ENCODE results near the gene MMP26.

MMP26 gene

DNA sequence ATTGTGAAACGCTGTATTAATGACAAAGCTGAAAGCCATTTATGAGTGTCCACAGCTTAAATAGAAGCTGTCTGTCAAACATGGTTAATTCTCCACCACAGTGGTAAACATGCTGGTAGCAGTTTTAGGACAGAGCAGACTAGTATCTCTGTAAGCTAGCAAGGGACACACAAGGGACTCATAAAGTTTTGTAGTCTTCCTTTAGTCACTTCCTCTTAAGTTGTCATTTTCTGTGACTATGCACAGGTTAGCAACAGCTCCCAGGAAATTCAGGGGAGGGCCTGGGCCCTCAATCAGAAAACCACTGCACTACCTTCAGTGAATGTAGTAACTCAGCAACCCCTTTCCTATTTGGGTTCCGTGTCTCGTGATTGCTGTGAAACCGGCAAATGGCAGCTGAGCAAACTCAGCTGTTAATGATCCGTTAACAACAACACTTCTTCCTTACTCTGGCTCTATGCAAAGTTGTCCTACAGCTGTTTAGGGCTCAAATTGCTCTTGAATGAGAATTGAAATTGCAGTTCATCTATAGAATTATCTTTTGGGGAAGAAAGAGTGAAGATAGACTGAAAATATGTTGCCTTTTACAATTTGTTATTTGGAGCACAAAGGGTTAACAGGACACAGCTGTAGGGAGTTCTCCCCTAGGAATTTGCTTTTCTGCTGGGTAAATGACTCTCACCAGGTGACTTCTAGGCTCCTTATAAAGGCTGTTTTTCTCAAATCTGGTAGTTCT is at the start of gene MMP26:
Gene MMP26 (plus strand): TSS at position 731 of the 736 bp plus-strand sequence.
- DNase-seq (ENCODE audit: low read depth, low spot score): no peak

DNA sequence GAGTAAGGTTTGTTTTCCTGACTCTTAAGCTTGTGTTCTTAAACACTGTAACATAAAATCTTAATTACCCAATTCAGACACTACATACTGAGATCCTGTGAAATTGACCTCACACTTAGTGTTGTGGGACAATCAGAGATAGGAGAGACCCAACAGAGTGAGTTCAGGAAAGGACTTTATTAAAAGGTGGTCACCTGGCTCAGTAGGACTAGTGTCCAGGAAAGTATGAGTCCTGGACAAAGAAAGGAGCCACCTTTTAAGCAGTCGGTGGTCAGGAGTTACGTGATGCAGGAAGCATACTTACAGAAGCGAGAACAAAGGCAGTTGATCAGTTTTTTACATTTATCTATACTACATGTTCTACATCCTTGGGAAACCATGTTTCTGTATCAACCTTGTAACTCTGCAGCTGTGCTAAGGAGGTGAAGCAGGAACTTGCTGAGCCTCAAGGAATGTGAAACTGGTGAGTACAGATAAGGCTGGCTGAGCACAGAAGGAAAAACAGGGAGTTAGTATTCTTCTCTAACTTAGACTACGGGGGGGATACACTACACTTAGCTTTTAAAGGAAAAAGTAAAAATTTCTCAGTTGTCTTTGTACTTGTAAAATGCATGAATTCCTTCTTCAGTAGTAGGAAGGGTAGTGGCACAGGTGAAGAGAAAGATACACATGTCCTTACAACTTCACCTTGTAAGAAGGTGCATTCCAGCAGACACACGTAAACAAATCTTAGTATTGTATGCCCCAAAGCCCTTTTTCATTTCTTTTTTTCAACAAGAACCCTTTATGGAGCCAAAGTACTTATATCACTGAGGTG is 45.7 kb upstream of the MMP26 start:
- DNase-seq (ENCODE audit: low read depth, low spot score): no peak

DNA sequence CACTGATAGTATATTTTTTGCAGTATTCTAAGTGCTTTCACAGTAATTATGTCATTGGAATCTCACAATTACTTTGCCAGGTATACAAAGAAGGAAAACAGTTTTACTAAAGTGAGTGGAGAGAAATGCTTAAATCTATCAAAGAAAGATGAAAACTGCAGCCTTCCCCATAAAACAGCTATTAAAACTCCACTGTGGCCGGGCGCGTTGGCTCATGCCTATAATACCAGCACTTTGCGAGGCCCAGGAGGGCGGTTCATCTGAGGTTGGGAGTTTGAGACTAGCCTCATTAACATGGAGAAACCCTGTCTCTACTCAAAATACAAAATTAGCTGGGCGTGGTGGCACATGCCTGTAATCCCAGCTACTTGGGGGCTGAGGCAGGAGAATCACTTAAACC is 41.7 kb upstream of the MMP26 start:
- DNase-seq (ENCODE audit: low read depth, low spot score): no peak

DNA sequence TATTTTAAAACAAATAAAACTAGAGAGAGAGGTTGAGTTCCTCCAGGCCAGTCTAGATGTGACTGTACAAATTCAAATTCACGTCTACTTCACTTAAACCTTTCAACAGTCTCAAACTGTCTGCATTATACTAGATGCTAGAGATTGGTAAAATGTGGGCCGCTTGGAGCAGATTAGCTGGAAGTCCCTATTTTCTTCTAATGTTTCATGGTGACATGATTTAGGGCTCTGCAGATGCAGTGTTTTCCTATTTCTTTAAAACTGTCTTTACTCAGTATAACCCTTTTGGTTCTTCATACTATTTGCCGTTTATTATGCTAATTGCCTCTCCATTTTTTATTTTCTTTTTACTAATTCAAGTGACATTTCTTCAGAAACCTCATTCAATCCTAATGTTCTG is 40.4 kb upstream of the MMP26 start:
- no peak for DNase-seq (ENCODE audit: low read depth, low spot score)

DNA sequence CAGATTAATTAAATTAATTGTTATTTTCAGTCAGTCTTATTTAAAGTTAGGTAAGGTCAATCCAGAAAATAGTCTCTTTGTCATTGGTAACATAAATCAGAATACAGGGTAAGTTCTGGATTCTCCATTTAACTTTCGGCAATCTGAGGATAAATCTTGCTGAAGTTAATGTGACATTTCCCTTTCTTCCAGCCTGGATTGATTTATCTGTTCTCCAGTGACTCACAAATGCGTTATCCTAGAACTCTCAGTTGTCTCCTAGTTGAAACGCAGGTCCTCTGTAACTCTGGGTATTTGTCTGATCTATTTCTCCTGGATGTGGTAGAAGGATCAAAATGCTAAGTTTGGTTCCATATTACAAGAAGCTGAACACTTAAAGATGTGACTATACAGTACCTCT is 39.8 kb upstream of the MMP26 start:
- DNase-seq (ENCODE audit: low read depth, low spot score): no peak

DNA sequence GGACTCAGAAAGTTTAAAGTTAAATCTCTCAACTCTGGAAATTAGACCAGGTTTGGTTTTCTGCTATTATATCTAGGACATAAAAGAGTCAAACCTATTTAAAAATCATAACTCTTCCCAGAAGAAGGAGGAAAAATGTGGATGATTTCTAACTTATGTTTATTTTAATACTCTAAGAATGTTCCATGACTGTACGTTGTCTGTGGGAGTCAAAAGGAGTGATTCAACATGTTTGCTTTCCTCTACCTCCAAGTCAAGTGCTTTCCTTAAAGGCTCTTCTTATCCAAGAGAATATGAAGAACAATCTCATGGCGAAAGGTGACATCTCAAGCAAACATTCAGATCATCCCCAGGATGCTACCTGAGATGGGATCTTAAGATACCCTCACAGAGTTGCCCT is 39.2 kb upstream of the MMP26 start:
- no peak for DNase-seq (ENCODE audit: low read depth, low spot score)

DNA sequence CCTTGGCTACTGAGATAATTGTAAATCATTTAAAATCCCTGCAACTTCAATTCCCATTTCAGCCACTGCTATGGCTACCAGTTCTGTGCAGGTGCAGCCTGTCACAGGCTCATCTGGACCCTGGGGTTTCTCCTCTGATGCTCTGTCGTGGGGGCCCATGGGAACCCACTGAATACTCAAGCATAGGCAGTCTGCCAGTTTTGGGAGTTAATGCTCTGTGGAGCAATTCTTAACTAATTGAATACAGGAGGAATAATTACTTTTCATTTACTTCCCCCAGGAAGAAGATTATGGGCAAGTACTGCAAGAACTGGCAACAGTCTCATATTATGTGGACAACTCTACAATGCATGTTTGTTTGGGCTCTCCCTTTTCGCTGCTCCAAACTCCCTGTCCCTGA is 32.8 kb upstream of the MMP26 start:
- DNase-seq (ENCODE audit: low read depth, low spot score): no peak

DNA sequence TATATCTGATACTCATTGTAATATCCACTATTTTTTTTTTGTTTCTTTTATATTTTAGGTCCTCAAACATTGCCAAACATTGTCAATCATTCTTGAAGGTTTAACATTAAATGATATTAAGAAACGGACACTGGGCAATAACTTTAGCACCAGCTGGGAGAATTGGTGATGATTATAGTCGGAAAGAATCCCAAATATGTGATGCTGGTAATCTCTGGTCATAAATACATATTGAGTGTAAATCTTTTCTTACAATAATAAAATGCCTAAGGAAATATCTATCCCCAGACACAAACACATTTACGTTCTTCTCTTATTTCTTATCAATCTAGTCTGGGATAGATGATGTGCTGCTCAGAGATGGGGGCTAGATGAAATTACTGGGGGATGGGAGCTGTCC is 32.1 kb upstream of the MMP26 start:
- DNase-seq (ENCODE audit: low read depth, low spot score): no peak

DNA sequence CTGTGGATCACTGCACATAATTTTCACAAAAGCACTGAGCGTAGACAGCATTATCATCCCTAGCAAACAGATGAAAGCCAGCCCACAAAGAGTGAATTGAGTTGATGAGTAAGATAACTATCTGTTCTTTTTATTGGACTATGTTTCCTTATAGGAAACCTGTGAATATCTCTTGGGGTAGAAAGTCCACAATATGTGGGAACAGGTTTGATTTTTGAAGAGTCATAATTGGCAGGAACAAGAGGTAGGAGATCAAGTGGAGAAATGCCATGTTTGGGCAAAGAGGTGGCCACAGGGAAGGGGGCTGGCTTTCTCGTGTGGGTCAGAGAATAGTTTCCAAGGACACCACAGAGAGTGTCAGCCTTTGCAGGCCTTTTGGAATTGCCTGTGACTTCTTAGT is 30.8 kb upstream of the MMP26 start:
- DNase-seq (ENCODE audit: low read depth, low spot score): no peak

DNA sequence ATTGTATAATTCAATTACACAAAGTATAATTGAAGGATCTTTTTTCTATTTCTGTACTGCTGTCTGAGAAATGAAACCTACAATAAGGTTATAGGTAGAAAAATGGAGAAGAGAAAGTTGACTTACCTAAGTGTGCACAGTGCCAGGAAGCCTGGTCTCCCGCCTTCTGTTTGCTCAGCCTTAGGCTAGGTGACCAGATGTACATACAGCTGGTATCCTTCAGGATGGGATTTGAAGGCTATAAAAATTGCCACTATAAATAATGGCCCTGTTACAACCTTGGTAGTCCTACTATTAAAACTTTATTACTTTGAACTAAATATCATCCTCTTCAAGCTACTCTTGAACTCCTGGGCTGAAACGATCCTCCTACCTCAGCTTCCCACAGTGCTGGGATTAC is 26.6 kb upstream of the MMP26 start:
- no peak for DNase-seq (ENCODE audit: low read depth, low spot score)

DNA sequence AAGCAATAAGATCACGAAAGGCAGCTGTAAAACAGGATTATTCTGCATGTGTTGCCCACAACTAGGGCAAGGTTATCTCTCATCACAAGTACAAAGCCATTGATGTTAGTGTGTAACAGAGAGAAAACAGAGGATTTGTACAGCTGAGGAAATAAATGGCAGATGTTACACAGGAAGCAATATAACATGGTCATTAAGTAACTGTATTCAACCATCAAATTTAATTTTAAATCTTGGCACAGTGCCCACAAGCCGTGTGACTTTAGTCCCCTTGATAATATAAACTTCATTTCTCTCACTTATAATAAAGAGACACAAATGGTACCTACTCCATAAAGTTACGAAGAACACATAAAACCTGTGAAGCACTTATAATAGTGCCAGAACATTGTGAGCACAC is 24.2 kb upstream of the MMP26 start:
- DNase-seq (ENCODE audit: low read depth, low spot score): no peak

DNA sequence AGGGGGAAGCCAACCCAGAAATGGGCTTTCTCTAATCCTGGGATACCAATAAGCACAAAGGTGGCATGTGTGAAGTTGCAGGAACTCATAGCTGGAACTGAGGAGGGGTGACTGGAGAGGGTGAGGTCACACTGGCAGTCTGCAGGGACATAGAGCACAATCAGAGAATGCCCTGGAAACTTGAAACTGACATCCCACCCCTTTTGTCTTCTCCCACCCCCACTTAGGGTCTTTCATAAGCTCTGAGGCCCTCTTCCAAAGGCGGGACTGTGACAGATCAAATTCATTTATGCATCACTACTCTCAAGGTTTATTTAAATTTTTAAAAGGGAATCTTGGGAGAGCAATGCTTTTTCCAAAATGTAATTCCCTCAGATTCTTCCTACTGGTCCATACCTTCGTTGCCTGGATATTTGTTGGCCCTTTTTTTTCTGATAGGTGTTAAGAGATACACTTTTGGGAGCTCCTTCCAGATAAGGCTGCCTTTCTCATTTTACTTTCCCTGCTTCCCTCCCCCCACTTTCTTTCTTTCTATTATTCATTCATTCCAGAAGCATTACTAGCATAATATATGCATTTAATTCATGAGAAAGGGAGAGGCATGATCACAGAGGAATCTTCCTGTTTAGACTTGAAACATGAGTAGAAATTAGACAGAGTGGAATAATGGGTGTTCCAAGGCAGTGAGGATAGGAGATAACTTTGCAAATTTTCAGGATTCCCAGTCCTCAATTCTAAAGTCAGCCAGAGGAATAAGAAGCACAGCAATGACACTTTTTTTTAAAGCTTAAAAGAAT is 21.8 kb upstream of the MMP26 start:
- DNase-seq (ENCODE audit: low read depth, low spot score): no peak

DNA sequence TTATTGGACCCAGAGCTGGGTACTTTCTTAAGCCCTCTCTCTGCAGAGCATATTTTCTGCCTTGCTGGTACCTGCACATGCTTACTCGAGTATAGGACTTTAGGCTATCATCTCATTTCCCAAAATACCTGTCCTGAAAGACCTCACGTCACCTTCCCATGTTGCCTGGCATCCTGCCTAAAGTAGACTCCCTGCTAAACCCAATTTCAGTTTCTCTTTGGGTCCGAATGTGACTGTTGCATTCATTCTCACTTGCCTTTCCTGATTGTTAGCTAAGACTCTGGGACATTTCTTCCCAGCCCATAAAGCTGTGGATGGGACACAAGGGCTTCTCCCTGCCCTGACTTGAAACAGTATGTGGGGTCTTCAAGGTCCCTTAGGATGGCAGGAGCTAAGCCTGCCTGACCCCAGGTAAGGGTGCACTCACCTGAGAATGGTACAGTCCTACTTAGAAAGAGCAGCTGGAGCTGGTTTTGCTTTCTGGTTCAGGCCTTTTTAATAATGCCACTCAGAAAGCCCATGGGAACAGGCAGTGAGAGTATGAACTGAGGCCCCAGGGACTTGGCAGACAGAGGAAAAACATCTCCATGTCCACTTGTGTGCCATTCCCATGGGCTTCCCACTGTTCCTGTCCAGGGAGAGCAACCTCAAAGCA is 19.8 kb upstream of the MMP26 start:
- no peak for DNase-seq (ENCODE audit: low read depth, low spot score)

DNA sequence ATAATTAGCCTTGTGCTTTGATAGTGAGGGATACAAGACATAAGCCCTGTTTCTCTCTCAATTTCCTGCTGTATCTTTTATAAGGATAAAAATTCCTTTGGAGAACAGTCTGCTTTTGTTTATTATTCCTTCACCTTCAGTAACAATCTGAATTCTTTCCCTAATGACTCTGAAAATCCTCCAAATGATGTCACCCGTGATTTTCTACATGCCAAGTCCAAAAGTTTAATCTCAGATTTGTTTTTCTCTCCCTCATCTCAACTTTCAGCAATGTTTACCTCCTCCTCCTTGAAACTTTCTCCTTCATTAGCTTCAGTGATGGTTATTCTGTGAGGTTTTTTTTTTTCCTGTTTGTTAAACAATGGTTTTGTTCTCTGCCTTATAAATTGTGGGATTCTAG is 9.1 kb upstream of the MMP26 start:
- no peak for DNase-seq (ENCODE audit: low read depth, low spot score)

DNA sequence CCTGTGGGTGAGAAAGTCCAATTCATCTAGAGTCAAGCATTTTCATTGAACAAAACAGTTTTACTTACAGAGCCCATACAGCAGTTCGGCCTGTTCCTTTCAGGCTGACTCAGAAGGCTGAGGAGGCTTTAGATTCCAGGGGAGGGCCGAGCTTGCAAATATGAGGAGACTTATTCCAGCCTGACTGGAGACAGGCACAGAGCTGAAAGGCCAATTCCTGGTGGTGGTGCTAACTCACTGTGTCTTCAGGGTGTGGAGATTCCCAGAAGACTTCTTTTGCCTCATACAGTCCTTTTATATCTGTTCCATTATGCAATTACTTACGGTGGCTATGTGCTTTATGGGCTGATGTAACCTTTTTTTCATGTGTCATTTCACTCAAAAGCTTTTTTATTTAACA is 7.0 kb upstream of the MMP26 start, which contains the start of gene OR51E2:
Gene OR51E2 (minus strand): TSS at position 269 of the 400 bp plus-strand sequence. CDS start 15,142 bp downstream, outside the sequence.
- no peak for DNase-seq (ENCODE audit: low read depth, low spot score)

DNA sequence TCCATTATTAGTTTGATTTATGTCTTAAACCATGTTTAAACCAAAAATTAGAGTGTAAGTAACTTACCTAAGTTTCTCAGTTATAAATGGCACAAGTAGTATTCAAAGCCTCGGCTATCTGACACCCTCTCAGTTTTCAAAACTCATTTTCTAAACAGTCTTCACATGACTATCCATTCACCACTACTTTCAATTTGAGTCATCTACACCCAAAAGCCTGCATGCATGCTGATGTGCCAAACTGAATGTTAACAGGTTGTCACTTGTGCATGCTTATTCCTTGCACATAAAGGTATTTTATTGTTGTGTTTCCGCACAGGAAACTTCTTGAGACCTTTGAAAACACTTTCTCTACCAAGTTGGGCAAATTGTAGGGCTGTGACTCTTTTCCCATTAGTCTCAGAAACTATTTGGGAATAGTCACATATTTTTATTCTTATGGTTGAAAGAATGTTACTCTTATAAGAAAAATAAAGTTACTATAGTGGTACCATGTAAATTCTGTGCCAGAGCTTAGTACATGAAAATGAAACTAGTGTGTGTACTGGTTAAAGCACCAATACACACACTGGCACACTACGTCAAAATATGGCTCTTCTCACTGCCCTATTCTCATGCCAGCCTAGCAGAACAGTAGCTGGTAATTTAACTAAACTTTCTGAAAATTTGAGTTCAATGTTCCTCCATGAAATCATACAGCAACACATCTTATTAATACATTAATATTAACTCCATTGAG is 4.7 kb upstream of the MMP26 start:
- DNase-seq (ENCODE audit: low read depth, low spot score): no peak

DNA sequence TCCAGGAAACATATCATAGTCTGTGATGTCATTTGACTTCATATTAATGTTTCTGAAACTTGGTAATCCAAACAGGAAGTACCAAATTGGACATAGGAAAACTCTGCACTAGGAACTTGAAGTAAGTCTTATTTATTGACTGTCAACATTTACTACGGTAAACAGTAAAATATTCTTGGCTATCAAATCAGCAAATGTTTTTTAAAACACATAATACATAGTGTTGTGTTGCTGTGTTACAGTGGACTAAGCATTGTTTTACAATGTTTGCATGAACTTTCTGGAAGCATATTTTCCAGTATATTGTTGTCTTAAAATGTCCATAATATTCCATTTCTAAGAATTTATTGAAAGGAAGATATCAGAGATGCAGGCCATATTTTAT is 4.2 kb upstream of the MMP26 start:
- DNase-seq (ENCODE audit: low read depth, low spot score): no peak

DNA sequence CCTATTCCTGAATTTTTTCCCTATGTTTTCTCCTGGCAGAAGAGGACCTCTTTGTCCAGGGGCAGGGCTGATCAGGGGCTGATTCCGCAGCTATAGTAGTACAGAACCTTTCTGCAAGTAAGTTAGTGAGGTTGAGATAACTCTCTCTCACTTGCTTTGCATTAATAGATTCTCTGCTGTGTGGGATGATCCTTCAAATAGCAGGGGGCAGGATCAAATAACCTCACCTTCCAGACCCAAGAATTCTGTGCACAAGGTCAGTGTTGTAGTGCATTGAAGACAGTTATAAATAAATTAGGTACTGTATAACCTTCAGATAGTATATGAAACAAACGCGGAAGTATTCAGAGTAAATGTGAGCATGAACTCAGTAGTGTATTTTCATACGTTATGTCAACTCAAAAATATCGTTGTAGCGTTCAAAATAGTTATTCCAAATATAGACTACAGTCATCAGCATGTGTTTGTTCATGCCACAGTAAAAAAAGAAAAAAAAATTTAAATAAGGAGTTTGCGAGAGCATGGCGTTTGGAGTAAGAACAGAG is 278 bp downstream of the MMP26 start:
- no peak for DNase-seq (ENCODE audit: low read depth, low spot score)

DNA sequence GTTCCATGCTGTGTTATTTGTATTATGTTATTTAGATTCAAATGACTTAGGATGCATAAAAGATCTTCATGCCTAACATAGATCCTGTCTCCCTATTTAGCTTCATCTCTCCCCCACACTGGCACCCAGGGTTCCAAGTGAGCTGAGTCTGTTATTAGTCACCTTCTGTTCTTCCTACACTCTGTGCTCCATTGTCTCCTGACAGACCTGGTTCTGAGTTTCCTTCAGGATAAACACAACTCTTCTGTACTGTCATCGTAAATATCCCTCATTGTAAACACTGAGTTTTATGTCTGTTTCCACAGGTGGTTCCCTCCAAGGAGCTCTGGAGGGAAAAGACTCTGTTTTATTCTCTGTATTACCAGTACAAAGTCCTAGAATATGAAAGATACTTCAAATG is 8.7 kb downstream of the MMP26 start:
- no peak for DNase-seq (ENCODE audit: low read depth, low spot score)

DNA sequence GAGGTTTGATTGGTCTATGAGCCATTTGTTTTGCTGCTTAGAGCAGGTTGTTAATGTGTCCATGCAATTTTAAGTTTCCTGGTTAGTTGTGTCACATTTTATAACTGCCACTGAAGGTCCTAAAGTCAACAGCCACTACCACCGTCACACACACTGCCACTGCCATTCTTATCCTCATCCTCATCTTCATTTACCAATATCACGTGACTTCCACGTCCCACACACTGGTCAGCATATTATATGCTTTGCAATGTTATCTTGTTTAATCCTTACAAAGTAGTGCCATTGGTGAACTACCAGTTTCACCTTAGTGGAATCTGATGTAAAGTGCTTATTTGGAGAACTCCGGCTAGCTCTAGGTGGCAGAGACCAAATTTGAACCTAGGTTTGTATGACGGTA is 9.7 kb downstream of the MMP26 start:
- DNase-seq (ENCODE audit: low read depth, low spot score): no peak

Data from activated CD4-positive, CD25-positive, alpha-beta regulatory T cell treated with anti-CD3 and anti-CD28 coated beads, Interleukin-2, amount 50 U/mL, for 16 hours (primary cell).